Measurements from ENCODE around the gene FCHO1.

FCHO1 gene

GRCh38 chr19:17737690-17738153 is 13.6 kb upstream of the FCHO1 start:
- no peak for DNase-seq

DNA sequence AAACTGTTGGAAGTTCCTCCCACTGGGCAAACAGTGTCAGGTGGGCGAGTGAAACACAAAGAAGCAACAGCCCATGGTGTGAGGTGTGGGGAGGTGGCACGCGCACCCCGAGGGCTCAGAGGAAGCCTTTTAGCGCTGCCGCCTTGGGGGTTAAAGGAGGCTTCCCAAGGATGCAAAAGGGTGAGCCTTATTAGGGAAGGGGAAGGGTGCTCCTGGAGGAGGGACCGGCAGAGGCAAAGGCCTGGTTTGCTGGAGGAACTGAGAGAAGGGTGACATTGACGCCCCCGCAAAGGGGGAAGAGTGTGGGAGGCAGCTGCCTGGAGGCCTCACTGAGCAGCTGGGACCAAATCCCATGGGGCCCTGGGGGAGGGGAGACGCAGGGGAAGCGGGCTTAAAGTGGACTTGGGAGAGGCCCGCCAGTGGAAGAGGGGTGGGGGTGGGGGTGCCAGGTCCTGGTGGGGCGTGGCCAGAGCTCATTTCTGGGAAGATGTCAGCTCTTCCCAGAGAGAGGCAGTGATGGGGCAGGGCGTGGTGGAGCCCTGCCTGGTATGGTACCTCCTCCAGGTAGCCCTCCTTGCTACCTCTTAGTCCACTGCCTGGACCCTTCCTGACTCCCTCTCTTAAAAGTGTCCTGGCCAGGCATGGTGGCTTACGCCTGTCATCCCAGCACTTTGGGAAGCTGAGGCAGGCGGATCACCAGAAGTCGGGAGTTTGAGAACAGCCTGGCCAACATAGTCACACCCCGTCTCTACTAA is 12.0 kb upstream of the FCHO1 start:
- no peak for DNase-seq

DNA sequence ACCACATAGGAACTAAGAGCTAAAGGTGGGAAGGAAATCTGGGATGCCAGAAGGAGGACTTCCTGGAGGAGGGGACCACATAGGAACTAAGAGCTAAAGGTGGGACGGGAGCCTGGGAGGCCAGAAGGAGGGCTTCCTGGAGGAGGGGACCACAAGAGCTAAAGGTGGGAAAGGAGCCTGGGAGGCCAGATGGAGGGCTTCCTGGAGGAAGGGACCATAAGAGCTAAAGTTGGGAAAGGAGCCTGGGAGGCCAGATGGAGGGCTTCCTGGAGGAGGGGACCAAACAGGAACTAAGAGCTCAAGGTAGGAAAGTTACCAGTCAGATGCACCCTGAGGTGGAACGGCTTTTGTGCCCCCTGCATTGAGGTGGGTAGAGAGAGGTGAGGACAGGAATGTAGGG is 9.8 kb upstream of the FCHO1 start:
- DNase-seq, result no peak

DNA sequence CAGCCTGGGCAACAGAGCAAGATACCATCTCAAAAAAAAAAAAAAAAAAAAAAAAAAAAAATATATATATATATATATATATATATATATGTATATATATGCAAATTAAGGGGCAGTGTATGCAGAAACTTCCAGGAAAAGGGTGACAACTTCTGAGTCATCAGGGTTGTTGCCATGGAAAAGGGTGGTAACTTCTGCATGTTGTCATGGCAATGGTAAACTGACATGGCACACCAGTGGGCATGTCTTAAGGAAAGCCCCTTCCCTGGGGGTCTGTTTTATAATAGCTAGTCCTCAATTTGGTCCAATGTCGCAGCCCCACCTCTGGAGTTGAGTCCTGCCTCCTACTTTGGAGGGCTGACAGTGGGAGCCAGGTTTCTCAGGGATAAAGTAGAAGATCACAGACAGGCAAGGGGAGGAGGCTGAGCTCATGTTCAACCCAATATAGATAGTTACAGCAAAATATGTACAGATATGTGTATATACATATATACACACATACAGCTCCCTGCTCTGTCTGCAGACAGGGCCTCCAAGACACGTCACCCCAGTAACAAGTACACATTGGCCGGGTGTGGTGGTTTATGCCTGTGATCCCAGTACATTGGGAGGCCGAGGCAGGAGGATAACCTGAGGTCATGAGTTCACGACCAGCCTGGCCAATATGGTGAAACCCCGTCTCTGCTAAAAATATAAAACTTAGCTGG is 7.2 kb upstream of the FCHO1 start:
- no peak for DNase-seq

DNA sequence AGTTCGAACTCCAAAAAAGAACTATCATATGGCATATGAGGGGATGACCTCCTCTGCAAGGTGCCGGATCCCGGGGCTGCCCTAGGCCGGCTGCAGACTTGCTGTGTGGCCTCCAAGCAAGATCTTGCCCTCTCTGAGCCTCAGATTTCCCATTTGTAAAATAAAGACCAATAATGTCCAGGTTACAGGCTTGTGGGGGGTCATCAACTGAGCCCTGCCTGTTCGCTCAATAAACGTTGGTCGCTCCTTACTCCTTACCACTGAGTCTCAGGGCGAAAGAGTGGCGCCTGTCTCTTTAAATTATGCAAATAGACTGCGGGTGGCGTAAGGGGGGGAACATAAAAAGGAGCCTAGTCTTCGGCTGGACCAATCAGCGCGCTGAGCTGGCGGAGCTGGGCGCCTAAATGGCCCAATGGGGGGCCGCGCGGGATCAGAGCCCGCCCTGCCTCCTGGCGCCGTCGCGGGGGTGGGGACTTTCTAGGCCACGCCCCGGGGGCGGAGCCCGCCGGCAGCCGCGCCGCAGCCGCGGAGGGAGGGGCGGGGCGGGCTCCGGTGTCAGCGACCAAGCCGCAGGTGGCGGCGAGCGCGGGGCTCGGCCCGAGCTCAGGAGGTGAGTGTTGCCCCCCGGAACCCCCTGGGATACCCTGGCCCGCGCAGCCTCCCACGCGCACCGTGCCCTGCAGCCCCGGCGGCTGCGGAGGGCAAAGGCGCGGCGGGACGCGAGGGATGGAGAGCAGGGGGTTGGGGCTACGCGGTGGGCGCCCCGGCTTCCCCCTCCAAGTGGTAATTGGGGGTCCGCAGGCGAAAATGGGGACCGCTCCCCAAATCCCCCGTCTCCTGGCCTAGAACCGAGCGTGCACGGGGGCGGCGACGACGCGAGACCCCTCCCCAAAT is 3.8 kb upstream of the FCHO1 start:
- DNase-seq, result peak; percentile 96

- DNase-seq, result no peak
These were observed 2.2 kb upstream of the FCHO1 start for GRCh38 chr19:17748884-17749638.

- DNase-seq, result peak; percentile 59
These were observed 1.4 kb upstream of the FCHO1 start for GRCh38 chr19:17749912-17750317.

DNA sequence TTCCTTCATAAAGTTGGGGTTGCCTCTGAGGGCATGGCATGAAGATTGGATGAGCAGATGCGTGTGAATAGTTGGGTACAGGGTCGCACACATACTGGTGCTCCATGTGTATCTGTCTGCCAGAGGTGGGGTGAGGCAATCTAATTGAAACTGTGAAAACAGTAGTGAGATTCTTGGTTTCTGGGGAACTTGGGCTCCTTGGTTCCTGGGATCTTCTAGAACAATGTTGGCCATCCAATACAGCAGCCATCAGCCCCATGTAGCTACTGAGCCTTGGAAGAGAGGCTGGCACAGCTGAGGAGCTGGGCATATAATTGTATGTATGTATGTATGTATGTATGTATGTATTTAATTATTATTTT is 616 bp downstream of the FCHO1 start:
- no peak for DNase-seq

- DNase-seq, result no peak
These were observed 1.8 kb downstream of the FCHO1 start for GRCh38 chr19:17752865-17753639.

DNA sequence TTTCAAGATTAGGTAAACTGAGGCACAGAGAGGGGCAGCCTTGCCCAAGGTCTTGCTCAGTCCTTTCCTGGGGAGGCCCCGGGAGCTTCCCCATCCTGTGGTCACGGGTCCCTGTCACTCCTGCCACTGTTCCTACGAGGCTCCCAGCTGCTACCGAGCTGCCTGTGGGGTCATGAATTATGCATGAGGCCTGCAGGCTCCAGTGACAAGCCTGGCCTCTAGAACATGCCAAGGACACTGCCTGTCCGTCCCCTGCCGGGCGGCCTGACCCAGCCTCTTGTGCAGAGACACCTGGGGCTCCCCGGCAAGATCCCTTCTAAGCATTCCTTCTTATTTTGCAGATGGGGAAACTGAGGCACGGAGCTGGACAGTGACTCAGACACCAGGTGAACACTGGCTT is 2.7 kb downstream of the FCHO1 start:
- no peak for DNase-seq

DNA sequence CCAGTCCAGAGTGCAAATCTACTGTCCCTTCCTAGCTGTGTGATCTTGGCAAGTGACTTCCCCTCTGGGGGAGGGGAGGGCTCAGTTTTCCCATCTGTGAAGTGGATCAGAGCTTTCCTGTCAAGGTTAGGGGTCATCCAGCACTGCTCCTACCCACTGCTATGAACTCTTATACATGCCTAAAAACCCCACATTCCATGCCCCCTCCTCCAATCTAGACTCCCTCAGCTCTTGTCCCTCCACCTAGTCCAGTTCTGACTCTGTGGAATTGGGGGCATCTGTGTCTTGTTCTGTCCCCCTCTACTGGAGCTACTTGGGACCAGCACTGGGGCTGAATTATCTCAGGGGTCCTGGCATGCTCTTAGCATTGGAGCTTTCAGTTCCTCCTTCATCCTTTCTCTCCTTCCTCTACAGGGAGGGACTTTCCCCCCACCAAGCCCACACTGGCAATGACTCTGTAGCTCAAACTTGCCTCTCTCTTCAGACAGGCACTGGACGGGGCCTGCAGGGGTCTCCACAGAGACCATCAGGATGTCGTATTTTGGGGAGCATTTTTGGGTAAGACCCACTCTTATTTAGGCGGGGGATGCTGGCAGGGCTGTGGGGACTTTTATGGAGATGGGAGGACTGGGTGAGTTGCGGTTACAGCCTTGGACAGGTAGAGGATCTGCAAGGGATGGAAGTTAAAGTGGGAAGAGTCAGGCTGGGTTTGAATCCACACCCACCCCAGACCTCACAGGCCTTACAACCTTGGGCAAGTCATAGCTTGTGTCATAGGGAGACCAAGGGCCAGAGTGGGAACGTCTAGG is 3.6 kb downstream of the FCHO1 start:
- DNase-seq, result no peak

- DNase-seq, result no peak
These were observed 4.2 kb downstream of the FCHO1 start for GRCh38 chr19:17755443-17755890.

DNA sequence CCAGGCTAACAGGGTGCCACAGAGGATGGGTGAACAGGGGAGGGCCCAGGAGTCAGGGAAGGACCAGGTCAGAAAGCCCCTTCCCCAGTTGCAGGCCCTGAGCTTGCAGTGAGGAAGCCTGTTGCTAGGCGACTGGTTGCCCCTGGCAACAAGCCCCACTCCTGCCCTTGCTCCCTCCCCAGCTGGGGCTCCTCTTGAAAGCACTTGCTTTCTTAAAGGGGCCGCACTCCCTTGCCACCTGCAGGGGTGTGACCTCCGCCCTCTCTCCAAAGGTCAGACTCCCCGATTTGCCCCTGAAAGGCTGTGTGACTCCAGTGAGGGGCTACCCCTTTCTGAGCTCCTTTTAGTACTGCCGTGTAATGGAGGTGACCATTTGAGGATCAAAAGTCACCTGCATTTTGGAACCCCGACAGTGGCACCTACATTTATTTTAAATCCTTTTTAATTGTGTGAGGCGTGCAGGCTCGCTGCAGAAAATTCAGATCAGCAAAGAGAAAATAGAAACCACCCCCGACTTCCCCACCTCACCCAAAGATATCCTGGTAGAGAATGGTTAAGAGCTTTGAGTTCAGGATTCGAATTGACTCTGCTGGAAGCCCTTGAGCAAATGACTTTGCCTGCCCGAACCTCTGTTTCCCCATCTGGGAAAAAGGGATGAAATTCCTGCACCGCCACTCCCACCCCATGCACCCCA is 4.8 kb downstream of the FCHO1 start:
- DNase-seq, result peak; percentile 33

DNA sequence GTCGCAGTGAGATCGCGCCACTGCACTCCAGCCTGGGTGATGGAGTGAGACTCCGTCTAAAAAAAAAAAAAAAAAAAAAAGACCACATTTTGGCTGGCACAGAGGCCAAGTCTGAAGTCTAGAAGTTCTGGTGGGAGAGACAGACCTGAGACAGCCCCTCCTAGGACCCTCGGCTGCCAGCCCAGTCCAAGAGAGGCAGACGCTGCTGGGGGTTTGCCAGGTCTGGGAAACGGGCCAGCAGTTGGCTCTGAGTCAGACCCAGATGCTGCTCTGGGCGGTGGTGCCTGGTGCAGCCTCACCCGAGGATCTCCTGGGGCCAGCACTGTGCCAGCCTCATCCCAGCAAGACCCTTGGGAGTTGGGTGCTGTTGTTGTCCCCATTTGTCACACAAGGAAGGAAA is 5.8 kb downstream of the FCHO1 start:
- no peak for DNase-seq

GRCh38 chr19:17758515-17758914 is 7.2 kb downstream of the FCHO1 start:
- DNase-seq, result no peak

- no peak for DNase-seq
These were observed 9.9 kb downstream of the FCHO1 start for GRCh38 chr19:17761148-17761547.

DNA sequence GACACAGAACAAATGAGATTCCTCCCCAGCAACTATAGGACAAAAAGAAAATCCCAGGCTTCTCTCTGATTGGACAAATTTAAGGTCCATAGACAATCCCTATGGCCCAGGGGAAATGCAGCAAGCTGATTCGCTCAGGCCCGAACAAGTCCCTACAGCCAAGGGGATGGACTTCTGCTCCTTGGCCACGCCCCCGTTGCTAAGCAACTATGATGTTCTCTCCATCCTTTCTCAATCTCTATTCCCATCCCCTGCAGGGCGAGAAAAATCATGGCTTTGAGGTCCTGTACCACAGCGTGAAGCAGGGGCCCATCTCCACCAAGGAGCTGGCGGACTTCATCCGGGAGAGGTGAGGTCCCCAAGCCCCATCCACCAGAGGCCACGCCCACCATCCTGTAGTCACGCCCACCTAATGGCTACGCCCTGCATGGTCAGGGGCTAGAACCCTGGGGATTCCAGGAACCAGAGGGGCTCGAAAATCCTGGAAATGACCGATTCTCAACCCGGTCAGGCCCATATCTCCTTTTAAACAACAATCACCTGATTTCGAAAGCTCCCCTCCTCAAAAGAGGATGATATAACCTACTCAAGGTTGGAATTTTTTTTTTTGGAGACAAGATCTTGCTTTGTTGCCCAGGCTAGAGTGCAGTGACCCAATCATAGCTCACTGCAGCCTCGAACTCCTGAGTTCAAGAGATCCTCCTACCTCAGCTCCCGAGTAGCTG is 11.4 kb downstream of the FCHO1 start:
- DNase-seq, result peak; percentile 38

- DNase-seq, result no peak
These were observed 13.1 kb downstream of the FCHO1 start for GRCh38 chr19:17764348-17764747.

GRCh38 chr19:17765069-17765618 is 13.9 kb downstream of the FCHO1 start:
- DNase-seq, result no peak
